OCI-LY7 (cell line): ENCODE data around the gene ARMC9. TPM values are rescaled to one million over a fixed set of nuclear protein-coding genes. Genes with fewer than 3 reads are reported as not detected.
"Not testable (repeated sequence)": the region's sequence is repeated elsewhere in the genome, so short reads cannot be mapped to it uniquely, and the experiment has no call there.

Source experiments
- BruUV-seq: library from RNA; stranded (reverse); fragments of 400-500 nt; replicated peaks from 2 replicates; lab custom pipeline; 2021; lab: Mats Ljungman, UMichigan
- CTCF ChIA-PET: fragments of 300-600 bp; sonication (Branson Sonifier 250); formaldehyde crosslinking; loops from one replicate; lab custom pipeline; 2022; ENCODE audit warnings: antibody characterized with exemption; ENCODE audit not compliant: unreplicated experiment; lab: Charles Lee
- POLR2A ChIA-PET: fragments of 300-600 bp; sonication (Branson Sonifier 250); formaldehyde crosslinking; loops from one replicate; lab custom pipeline; 2022; ENCODE audit warnings: antibody characterized with exemption; lab: Charles Lee
- DNase-seq: peaks from one replicate; pipeline ENCODE4 v3.0.0-alpha.2; 2015; ENCODE audit warnings: low spot score
- H2AFZ ChIP-seq: fragments of 200-600 bp; sonication (generic), shearing (Covaris generic); 2 replicates; pipeline ENCODE4 v1.6.1; 2014; ENCODE audit warnings: mild to moderate bottlenecking, antibody characterized with exemption, low read length, moderate library complexity
- H3K27ac ChIP-seq: fragments of 200-600 bp; sonication (generic); 2 replicates; pipeline ENCODE4 v1.5.1; 2014; ENCODE audit warnings: mixed run types, low read depth, mild to moderate bottlenecking, moderate library complexity, low read length, inconsistent platforms; ENCODE audit not compliant: poor library complexity, severe bottlenecking
- H3K36me3 ChIP-seq: fragments of 200-600 bp; sonication (generic); 2 replicates; pipeline ENCODE4 v1.6.1; 2014; ENCODE audit warnings: mild to moderate bottlenecking, antibody characterized with exemption, low read length, moderate library complexity, mixed read lengths; ENCODE audit not compliant: insufficient read depth
- H3K4me1 ChIP-seq: fragments of 200-600 bp; sonication (generic); 2 replicates; pipeline ENCODE4 v1.5.1; 2014; ENCODE audit warnings: mild to moderate bottlenecking, low read length; ENCODE audit not compliant: insufficient read depth, poor library complexity, severe bottlenecking
- H3K4me2 ChIP-seq: fragments of 200-600 bp; sonication (generic); 2 replicates; pipeline ENCODE4 v1.6.1; 2014; ENCODE audit warnings: mild to moderate bottlenecking, low read length
- H3K4me3 ChIP-seq: fragments of 200-600 bp; sonication (generic); 2 replicates; pipeline ENCODE4 v1.5.1; 2014; ENCODE audit warnings: mild to moderate bottlenecking, low read depth, low read length; ENCODE audit not compliant: poor library complexity, severe bottlenecking
- H3K79me2 ChIP-seq: fragments of 200-600 bp; sonication (generic); 2 replicates; pipeline ENCODE4 v1.6.1; 2016; ENCODE audit warnings: low read depth, mild to moderate bottlenecking, low read length, moderate library complexity, mixed read lengths; ENCODE audit not compliant: insufficient read depth
- H3K9me2 ChIP-seq: fragments of 200-600 bp; sonication (generic); 2 replicates; pipeline ENCODE4 v1.6.1; 2016; ENCODE audit warnings: mild to moderate bottlenecking, low read length, mixed read lengths; ENCODE audit not compliant: insufficient read depth
- H3K9me3 ChIP-seq: fragments of 200-600 bp; sonication (generic); 2 replicates; pipeline ENCODE4 v1.6.1; 2014; ENCODE audit warnings: mild to moderate bottlenecking, mixed run types, low read length, mixed read lengths
- H4K20me1 ChIP-seq: fragments of 200-600 bp; sonication (generic); 2 replicates; pipeline ENCODE4 v1.6.1; 2014; ENCODE audit warnings: mild to moderate bottlenecking, antibody characterized with exemption, low read length, moderate library complexity, mixed read lengths; ENCODE audit not compliant: insufficient read depth
- EZH2phosphoT487 ChIP-seq: fragments of 200-600 bp; sonication (generic); IDR thresholded peaks from 2 replicates; pipeline ENCODE4 v1.6.1; 2018; ENCODE audit warnings: low read depth, borderline replicate concordance, mild to moderate bottlenecking, mixed run types, antibody characterized with exemption, low read length, moderate library complexity, mixed read lengths
- intact Hi-C: fragments of 100-400 bp; cut with micrococcal nuclease; formaldehyde crosslinking; loops from one replicate; pipeline ENCODE4 v1.10.0; 2022; ENCODE audit not compliant: unreplicated experiment
- total RNA-seq, 2 experiments: library from RNA; depleted of rRNA in 1 of 2; stranded (reverse); fragments of >200 nt in 1 of 2; shearing (Covaris generic) in 1 of 2; gene quantifications; 2 replicates each; pipeline ENCODE4 v1.2.3, GENCODE V29; 2014 to 2022
- TF ChIP-seq, protein P1 (sequence below): fragments of 200-600 bp; sonication (generic); conservative IDR thresholded peaks from 2 replicates; pipeline ENCODE4 v1.5.1; 2014; ENCODE audit warnings: mild to moderate bottlenecking, antibody characterized with exemption, low read length, moderate library complexity, mixed read lengths

Gene ARMC9
- total RNA-seq, 2 experiments from 2014 or later: 6.6 to 12.2 TPM

DNA sequence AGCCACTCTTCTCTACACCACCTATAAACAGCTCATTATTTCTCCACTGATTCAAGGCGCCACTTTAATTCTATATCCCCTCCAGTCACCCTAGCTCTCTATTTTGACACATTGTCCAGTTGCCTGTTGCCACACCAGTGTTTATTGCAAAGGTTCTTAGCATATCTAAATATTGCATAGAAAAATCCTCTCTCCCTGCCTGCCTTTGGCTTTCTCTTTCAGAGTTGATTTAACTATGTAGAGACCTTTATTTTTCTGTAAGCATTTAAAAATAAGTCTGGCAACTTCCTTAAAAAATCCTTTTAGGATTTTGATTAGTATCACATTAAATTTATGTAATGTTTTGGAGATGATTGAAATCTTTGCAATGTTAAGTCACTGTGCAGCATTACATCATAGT lies 149.2 kb downstream of the ARMC9 start:
- CTCF ChIA-PET: no interaction called here

GRCh38 chr2:231348173-231348572 lies 149.7 kb downstream of the ARMC9 start:
- H3K4me2 ChIP-seq: no peak overlapping the region
- H3K9me3 ChIP-seq: no peaks in the 10 kb centered on the region
- H3K27ac ChIP-seq: no peak overlapping the region
- POLR2A ChIA-PET: interaction anchor here (0.7 kb wide), 2 partner anchors 45 to 965 kb away, joined by 3 read pairs; no protein-coding TSS in a partner anchor
- no peaks in the 10 kb centered on the region for H3K79me2 ChIP-seq
- H3K4me1 ChIP-seq: no peaks in the 10 kb centered on the region
- BruUV-seq: no TSS peak
- TF ChIP-seq, protein P1, sequence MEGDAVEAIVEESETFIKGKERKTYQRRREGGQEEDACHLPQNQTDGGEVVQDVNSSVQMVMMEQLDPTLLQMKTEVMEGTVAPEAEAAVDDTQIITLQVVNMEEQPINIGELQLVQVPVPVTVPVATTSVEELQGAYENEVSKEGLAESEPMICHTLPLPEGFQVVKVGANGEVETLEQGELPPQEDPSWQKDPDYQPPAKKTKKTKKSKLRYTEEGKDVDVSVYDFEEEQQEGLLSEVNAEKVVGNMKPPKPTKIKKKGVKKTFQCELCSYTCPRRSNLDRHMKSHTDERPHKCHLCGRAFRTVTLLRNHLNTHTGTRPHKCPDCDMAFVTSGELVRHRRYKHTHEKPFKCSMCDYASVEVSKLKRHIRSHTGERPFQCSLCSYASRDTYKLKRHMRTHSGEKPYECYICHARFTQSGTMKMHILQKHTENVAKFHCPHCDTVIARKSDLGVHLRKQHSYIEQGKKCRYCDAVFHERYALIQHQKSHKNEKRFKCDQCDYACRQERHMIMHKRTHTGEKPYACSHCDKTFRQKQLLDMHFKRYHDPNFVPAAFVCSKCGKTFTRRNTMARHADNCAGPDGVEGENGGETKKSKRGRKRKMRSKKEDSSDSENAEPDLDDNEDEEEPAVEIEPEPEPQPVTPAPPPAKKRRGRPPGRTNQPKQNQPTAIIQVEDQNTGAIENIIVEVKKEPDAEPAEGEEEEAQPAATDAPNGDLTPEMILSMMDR: no peak
- TF ChIP-seq EZH2phosphoT487: no peak
- H3K36me3 ChIP-seq: no peaks in the 10 kb centered on the region
- CTCF ChIA-PET: no interaction called here
- intact Hi-C loops: no loop called here
- DNase-seq: no peak
- H4K20me1 ChIP-seq: no peaks in the 10 kb centered on the region
- H3K4me3 ChIP-seq: no peak overlapping the region
- H2AFZ ChIP-seq: no peak overlapping the region
- H3K9me2 ChIP-seq: no peaks in the 10 kb centered on the region

More for the DNA sequence above, 149.2 kb downstream of the ARMC9 start:
- Histone ChIP-seq H3K9me2 (no peaks in the 10 kb centered on the region), H3K4me2 (no peak overlapping the region), H3K27ac (no peak overlapping the region), H3K4me3 (no peak overlapping the region), H3K79me2 (no peaks in the 10 kb centered on the region), H2AFZ (no peak overlapping the region), H3K4me1 (no peaks in the 10 kb centered on the region), H3K36me3 (no peaks in the 10 kb centered on the region), H4K20me1 (no peaks in the 10 kb centered on the region), H3K9me3 (no peaks in the 10 kb centered on the region)
- DNase-seq: no peak
- no TSS peak for BruUV-seq
- intact Hi-C loops: no loop called here
- TF ChIP-seq EZH2phosphoT487: no peak
- TF ChIP-seq, protein P1: no peak
- POLR2A ChIA-PET: interaction anchor here (0.7 to 1.2 kb wide), 2 partner anchors 8 to 34 kb away, joined by 3 to 5 read pairs; no protein-coding TSS in a partner anchor

DNA sequence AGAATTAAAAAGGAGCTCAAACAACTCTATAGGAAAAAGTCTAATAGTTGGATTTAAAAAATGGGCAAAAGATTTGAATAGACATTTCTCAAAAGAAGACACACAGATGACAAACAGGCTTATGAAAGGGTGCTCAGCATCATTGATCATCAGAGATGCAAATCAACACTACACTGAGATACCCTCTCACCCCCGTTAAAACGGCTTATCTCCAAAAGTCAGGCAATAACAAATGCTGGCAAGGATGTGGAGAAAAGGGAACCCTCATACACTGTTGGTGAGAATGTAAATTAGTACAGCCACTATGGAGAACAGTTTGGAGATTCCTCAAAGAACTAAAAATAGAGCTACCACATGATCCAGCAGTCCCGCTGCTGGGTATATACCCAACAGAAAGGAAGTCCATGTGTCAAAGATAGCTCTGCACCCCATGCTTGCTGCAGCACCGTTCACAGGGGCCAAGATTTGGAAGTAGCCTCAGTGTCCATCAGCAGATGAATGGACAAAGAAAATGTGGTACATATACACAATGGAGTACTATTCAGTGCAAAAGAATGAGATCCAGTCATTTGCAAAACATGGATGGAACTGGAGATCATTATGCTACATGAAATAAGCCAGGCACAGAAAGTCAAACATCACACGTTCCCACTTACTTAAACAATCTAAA lies 150.4 kb downstream of the ARMC9 start:
- Histone ChIP-seq H3K9me3 (no peaks in the 10 kb centered on the region), H3K4me3 (no peak overlapping the region), H2AFZ (no peak overlapping the region), H3K36me3 (no peaks in the 10 kb centered on the region), H3K4me1 (no peaks in the 10 kb centered on the region), H3K4me2 (no peak overlapping the region), H3K9me2 (no peaks in the 10 kb centered on the region), H4K20me1 (no peaks in the 10 kb centered on the region), H3K79me2 (no peaks in the 10 kb centered on the region), H3K27ac (no peak overlapping the region)
- BruUV-seq: no TSS peak
- intact Hi-C loops: no loop called here
- ChIA-PET POLR2A (interaction anchor here (0.7 kb wide), 2 partner anchors 44 to 966 kb away, joined by 3 read pairs; no protein-coding TSS in a partner anchor), CTCF (interaction anchor here (0.6 kb wide), 2 partner anchors 9 to 12 kb away, joined by 3 to 6 read pairs; no protein-coding TSS in a partner anchor)
- no peak for TF ChIP-seq EZH2phosphoT487
- TF ChIP-seq, protein P1: no peak
- DNase-seq: no peak

DNA sequence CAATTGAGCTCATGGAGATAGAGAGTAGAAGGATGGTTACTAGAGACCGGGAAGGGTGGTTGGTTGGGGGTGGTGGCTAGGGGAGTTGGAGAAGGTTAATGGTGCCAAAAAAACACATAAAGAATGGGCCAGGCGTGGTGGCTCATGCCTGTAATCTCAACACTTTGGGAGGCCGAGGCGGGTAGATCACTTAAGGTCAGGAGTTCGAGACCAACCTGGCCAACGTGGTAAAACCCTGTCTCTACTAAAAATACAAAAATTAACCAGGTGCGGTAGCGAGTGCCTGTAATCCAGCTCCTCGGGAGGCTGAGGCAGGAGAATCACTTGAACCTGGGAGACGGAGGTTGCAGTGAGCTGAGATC lies 150.9 kb downstream of the ARMC9 start:
- BruUV-seq, H3K4me1 ChIP-seq, H3K9me2 ChIP-seq, POLR2A ChIA-PET, H2AFZ ChIP-seq, H3K79me2 ChIP-seq, H3K27ac ChIP-seq, H4K20me1 ChIP-seq, H3K36me3 ChIP-seq, H3K9me3 ChIP-seq, H3K4me2 ChIP-seq, DNase-seq, intact Hi-C loops, H3K4me3 ChIP-seq: not testable (repeated sequence)
- CTCF ChIA-PET: interaction anchor here (0.6 kb wide), 2 partner anchors 10 to 12 kb away, joined by 3 to 6 read pairs; no protein-coding TSS in a partner anchor
